ENCODE results near the gene BRSK1.

DNA sequence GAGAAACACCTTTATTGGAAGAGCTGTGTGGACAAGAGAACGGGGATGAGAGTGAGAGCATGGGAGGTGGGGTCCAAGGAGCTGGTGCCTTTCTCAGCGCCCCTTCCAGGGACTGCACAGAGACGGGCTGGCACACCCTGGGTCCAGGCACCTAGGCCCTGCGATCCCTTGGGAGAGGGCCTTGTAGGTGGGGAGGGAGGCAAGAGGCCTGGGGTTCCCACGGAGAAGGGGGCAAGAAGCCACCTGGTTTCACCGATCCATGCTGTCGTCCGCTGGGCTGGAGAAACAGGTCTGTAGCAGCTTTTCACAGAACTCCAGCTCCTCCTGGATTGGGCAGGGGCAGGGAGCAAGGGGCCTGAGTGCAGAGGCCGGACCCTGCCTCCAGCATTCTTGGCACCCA, 21.4 kb upstream of the BRSK1 start:
- no peak for TF ChIP-seq ZNF274 (IDR thresholded peaks at IDR 0.05; ENCODE audit: low read depth, low read length)
- no peak for TF ChIP-seq YY1 (IDR thresholded peaks at IDR 0.05; ENCODE audit: insufficient read depth, insufficient read length)
- TF ChIP-seq SUZ12 (IDR thresholded peaks at IDR 0.05; ENCODE audit: extremely low read depth, insufficient read depth, insufficient read length): no peak
